ENCODE results near the gene ARHGAP22. TPM values are rescaled to one million over a fixed set of nuclear protein-coding genes. Genes with fewer than 3 reads are reported as not detected.

Gene ARHGAP22
- total RNA-seq, 1 donor from 2014 or later = 6.2 TPM

- Histone ChIP-seq H3K36me3 (ENCODE audit: insufficient read depth, low read length) (no peaks in the 10 kb centered on the region), H3K9ac (ENCODE audit: low read length) (no peak overlapping the region), H3K79me2 (ENCODE audit: insufficient read depth, low read length) (peaks cover 7% of the 10 kb centered on the region), H3K27me3 (ENCODE audit: insufficient read depth, low read length) (no peaks in the 10 kb centered on the region), H3K4me3 (ENCODE audit: insufficient read depth, low read depth, low read length) (no peak overlapping the region), H3K9me3 (ENCODE audit: insufficient read depth, low read depth, low read length) (no peaks in the 10 kb centered on the region), H2AFZ (ENCODE audit: low read depth, low read length) (no peak overlapping the region), H4K20me1 (ENCODE audit: insufficient read depth, low read length) (peaks cover 37% of the 10 kb centered on the region), H3K4me2 (ENCODE audit: low read length) (no peak overlapping the region), H3K27ac (ENCODE audit: low read depth, low read length) (no peak overlapping the region), H3K4me1 (ENCODE audit: insufficient read depth, low read length) (peaks cover 10% of the 10 kb centered on the region)
- Mint-ChIP-seq H3K36me3 (ENCODE audit: low read depth, unreplicated experiment) (no peaks in the 10 kb centered on the region), H3K27ac (ENCODE audit: unreplicated experiment) (no peak overlapping the region), H3K4me1 (ENCODE audit: low read depth, unreplicated experiment) (peaks cover 5% of the 10 kb centered on the region), H3K4me3 (ENCODE audit: unreplicated experiment) (no peak overlapping the region), H3K9me3 (ENCODE audit: unreplicated experiment) (no peaks in the 10 kb centered on the region), H3K27me3 (ENCODE audit: low read depth, unreplicated experiment) (peaks cover 8% of the 10 kb centered on the region)
- TF ChIP-seq CTCF (IDR thresholded peaks at IDR 0.05; ENCODE audit: insufficient read depth, low read depth, low read length) = no peak
- TF ChIP-seq EZH2 (IDR thresholded peaks at IDR 0.05; ENCODE audit: insufficient read depth, low read length) = no peak
- DNase-seq (ENCODE audit: low read depth) (no peak), FAIRE-seq (no peak)
Measured at GRCh38 chr10:48474765-48475365, 130.0 kb downstream of the ARHGAP22 start.

- H3K27ac Mint-ChIP-seq (ENCODE audit: unreplicated experiment) = no peak overlapping the region
- Histone ChIP-seq H3K9me3 (ENCODE audit: insufficient read depth, low read depth, low read length) (no peaks in the 10 kb centered on the region), H3K36me3 (ENCODE audit: insufficient read depth, low read length) (no peaks in the 10 kb centered on the region), H3K27me3 (ENCODE audit: insufficient read depth, low read length) (no peaks in the 10 kb centered on the region), H3K4me1 (ENCODE audit: insufficient read depth, low read length) (peaks cover 10% of the 10 kb centered on the region), H3K4me3 (ENCODE audit: insufficient read depth, low read depth, low read length) (no peak overlapping the region), H2AFZ (ENCODE audit: low read depth, low read length) (no peak overlapping the region), H3K9ac (ENCODE audit: low read length) (no peak overlapping the region), H3K79me2 (ENCODE audit: insufficient read depth, low read length) (peaks cover 14% of the 10 kb centered on the region), H3K27ac (ENCODE audit: low read depth, low read length) (no peak overlapping the region), H4K20me1 (ENCODE audit: insufficient read depth, low read length) (peaks cover 46% of the 10 kb centered on the region), H3K4me2 (ENCODE audit: low read length) (no peak overlapping the region)
- peaks cover 7% of the 10 kb centered on the region for H3K27me3 Mint-ChIP-seq (ENCODE audit: low read depth, unreplicated experiment)
- TF ChIP-seq EZH2 (IDR thresholded peaks at IDR 0.05; ENCODE audit: insufficient read depth, low read length) (no peak), CTCF (IDR thresholded peaks at IDR 0.05; ENCODE audit: insufficient read depth, low read depth, low read length) (no peak)
- no peak overlapping the region for H3K4me3 Mint-ChIP-seq (ENCODE audit: unreplicated experiment)
- no peak for FAIRE-seq
- DNase-seq (ENCODE audit: low read depth) = no peak
- H3K9me3 Mint-ChIP-seq (ENCODE audit: unreplicated experiment) = no peaks in the 10 kb centered on the region
- peaks cover 5% of the 10 kb centered on the region for H3K4me1 Mint-ChIP-seq (ENCODE audit: low read depth, unreplicated experiment)
- H3K36me3 Mint-ChIP-seq (ENCODE audit: low read depth, unreplicated experiment) = no peaks in the 10 kb centered on the region
Measured at GRCh38 chr10:48473704-48474103, 131.2 kb downstream of the ARHGAP22 start.

DNA sequence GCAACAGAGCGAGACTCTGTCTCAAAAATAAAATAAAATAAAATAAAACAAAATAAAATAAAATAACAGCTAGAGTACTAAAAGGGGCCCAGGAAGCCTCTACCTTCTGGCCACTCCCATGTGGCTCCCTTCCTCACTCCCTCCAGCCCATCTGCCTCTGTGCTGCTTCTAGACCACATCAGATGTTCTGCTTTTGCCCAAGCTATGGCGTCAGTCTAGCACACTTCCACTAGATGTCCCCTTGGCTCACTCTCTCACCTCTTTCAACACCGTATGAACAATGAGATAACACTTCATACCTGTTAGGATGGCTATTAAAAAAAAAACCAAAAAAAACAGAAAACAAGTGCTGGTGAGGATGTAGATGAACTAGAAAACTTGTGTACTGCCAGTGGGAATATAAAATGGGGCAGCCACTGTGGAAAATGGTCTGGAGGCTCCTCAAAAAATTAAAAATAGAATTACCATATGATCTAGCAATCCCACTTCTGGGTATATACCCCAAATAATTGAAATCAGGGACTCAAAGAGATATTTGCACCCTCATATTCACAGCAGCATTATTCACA lies 132.3 kb downstream of the ARHGAP22 start:
- FAIRE-seq (no peak), DNase-seq (ENCODE audit: low read depth) (no peak)
- Histone ChIP-seq H3K27me3 (ENCODE audit: insufficient read depth, low read length) (no peaks in the 10 kb centered on the region), H3K36me3 (ENCODE audit: insufficient read depth, low read length) (peaks cover 4% of the 10 kb centered on the region), H3K4me3 (ENCODE audit: insufficient read depth, low read depth, low read length) (no peak overlapping the region), H3K9ac (ENCODE audit: low read length) (no peak overlapping the region), H3K27ac (ENCODE audit: low read depth, low read length) (no peak overlapping the region), H3K4me2 (ENCODE audit: low read length) (no peak overlapping the region), H2AFZ (ENCODE audit: low read depth, low read length) (no peak overlapping the region), H4K20me1 (ENCODE audit: insufficient read depth, low read length) (peaks cover 47% of the 10 kb centered on the region), H3K9me3 (ENCODE audit: insufficient read depth, low read depth, low read length) (no peaks in the 10 kb centered on the region), H3K79me2 (ENCODE audit: insufficient read depth, low read length) (peaks cover 15% of the 10 kb centered on the region), H3K4me1 (ENCODE audit: insufficient read depth, low read length) (peaks cover 10% of the 10 kb centered on the region)
- Mint-ChIP-seq H3K4me1 (ENCODE audit: low read depth, unreplicated experiment) (peaks cover 7% of the 10 kb centered on the region), H3K27ac (ENCODE audit: unreplicated experiment) (no peak overlapping the region), H3K4me3 (ENCODE audit: unreplicated experiment) (no peak overlapping the region), H3K9me3 (ENCODE audit: unreplicated experiment) (no peaks in the 10 kb centered on the region), H3K27me3 (ENCODE audit: low read depth, unreplicated experiment) (peaks cover 9% of the 10 kb centered on the region), H3K36me3 (ENCODE audit: low read depth, unreplicated experiment) (no peaks in the 10 kb centered on the region)
- TF ChIP-seq EZH2 (IDR thresholded peaks at IDR 0.05; ENCODE audit: insufficient read depth, low read length) (no peak), CTCF (IDR thresholded peaks at IDR 0.05; ENCODE audit: insufficient read depth, low read depth, low read length) (no peak)

Measured in astrocyte (in vitro differentiated cells and primary cell).